Measurements from ENCODE around the gene FAXDC2.

DNA sequence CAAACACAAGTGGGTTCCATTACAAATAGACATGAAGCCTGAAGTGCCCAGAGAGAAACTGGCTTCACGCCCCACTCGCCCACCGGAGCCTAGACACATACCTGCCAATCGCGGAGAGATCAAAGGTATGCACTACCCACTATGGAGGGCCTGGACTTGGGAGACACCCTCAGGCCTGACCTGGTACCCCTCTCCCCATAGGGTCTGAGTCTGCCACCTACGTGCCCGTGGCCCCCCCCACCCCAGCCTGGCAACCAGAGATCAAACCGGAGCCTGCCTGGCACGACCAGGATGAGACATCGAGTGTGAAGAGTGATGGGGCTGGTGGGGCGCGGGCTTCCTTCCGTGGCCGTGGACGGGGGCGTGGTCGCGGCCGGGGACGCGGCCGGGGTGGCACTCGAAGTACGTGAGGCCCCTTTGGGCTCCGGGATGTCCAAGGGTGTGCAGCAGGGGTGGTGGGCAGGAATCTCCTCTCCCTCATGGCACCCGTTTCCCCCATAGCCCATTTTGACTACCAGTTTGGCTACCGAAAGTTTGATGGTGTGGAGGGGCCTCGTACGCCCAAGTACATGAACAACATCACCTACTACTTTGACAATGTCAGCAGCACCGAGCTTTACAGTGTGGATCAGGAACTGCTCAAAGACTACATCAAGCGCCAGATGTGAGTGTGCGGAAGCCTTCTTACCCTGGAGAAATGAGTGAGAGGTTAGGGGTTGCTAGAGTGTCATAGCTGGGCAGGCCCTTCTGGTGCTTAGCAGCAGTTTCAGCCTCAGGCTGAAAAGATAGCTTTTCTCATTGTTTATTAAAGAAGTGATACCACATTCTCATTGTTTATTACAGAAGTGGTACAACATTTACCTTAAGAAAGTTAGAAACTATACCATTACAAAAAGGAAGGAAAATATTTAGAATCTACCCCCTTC is 56.5 kb downstream of the FAXDC2 start:
- TF ChIP-seq, protein P1, sequence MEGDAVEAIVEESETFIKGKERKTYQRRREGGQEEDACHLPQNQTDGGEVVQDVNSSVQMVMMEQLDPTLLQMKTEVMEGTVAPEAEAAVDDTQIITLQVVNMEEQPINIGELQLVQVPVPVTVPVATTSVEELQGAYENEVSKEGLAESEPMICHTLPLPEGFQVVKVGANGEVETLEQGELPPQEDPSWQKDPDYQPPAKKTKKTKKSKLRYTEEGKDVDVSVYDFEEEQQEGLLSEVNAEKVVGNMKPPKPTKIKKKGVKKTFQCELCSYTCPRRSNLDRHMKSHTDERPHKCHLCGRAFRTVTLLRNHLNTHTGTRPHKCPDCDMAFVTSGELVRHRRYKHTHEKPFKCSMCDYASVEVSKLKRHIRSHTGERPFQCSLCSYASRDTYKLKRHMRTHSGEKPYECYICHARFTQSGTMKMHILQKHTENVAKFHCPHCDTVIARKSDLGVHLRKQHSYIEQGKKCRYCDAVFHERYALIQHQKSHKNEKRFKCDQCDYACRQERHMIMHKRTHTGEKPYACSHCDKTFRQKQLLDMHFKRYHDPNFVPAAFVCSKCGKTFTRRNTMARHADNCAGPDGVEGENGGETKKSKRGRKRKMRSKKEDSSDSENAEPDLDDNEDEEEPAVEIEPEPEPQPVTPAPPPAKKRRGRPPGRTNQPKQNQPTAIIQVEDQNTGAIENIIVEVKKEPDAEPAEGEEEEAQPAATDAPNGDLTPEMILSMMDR (IDR thresholded peaks at IDR 0.05; ENCODE audit: insufficient read depth, low read depth, low read length), result no peak
- TF ChIP-seq EZH2 (IDR thresholded peaks at IDR 0.05; ENCODE audit: insufficient read depth, low read length), result no peak
